Superior temporal gyrus (tissue), 1 donor: ENCODE measurements around the gene SHBG.
A peak's percentile ranks its signal among the peaks of the same experiment; 100 is the strongest.
"Not testable (repeated sequence)": the region's sequence is repeated elsewhere in the genome, so short reads cannot be mapped to it uniquely, and the experiment has no call there.

ENCODE experiments used
- DNase-seq: peaks from one replicate; pipeline ENCODE4 v3.0.0-alpha.2; 2016; ENCODE audit errors: extremely low spot score

The SHBG gene

GRCh38 chr17:7611635-7612293 lies 18.2 kb upstream of the SHBG start:
- no peak for DNase-seq

GRCh38 chr17:7612294-7612640 lies 17.7 kb upstream of the SHBG start:
- no peak for DNase-seq

GRCh38 chr17:7613769-7614424 lies 16.0 kb upstream of the SHBG start:
- DNase-seq, result peak; percentile 12

- DNase-seq, result peak; percentile 99
These were observed 15.3 kb upstream of the SHBG start, which contains the start of gene FXR2 for GRCh38 chr17:7614425-7615264. Gene FXR2 (minus strand): TSS chr17:7614897. CDS start chr17:7614532, 365 bp downstream.

- DNase-seq, result no peak
These were observed 14.6 kb upstream of the SHBG start for GRCh38 chr17:7615265-7615747.

GRCh38 chr17:7618608-7619007 lies 11.3 kb upstream of the SHBG start:
- DNase-seq, result no peak

GRCh38 chr17:7620835-7621234 lies 9.1 kb upstream of the SHBG start:
- DNase-seq, result no peak

GRCh38 chr17:7623661-7624060 lies 6.3 kb upstream of the SHBG start:
- DNase-seq, result no peak

GRCh38 chr17:7625749-7626148 lies 4.2 kb upstream of the SHBG start:
- DNase-seq, result not testable (repeated sequence)

- DNase-seq, result no peak
These were observed 3.6 kb upstream of the SHBG start for GRCh38 chr17:7626307-7626706.

- peak; percentile 53 for DNase-seq
These were observed 3.0 kb upstream of the SHBG start for GRCh38 chr17:7626956-7627249.

GRCh38 chr17:7627250-7628121 lies 2.4 kb upstream of the SHBG start, which contains the start of gene SAT2:
Gene SAT2 (minus strand): TSS chr17:7627821. CDS start chr17:7627635, 186 bp downstream.
- DNase-seq, result peak; percentile 92

GRCh38 chr17:7631398-7632380 lies 1.8 kb downstream of the SHBG start:
- no peak for DNase-seq

- no peak for DNase-seq
These were observed 2.6 kb downstream of the SHBG start for GRCh38 chr17:7632492-7632894.

- no peak for DNase-seq
These were observed 3.2 kb downstream of the SHBG start for GRCh38 chr17:7633093-7633492.

GRCh38 chr17:7634384-7634783 lies 4.4 kb downstream of the SHBG start:
- peak; percentile 52 for DNase-seq

- no peak for DNase-seq
These were observed 6.2 kb downstream of the SHBG start for GRCh38 chr17:7636163-7636562.

GRCh38 chr17:7640783-7641182 lies 10.8 kb downstream of the SHBG start:
- no peak for DNase-seq

- DNase-seq, result not testable (repeated sequence)
These were observed 11.7 kb downstream of the SHBG start for GRCh38 chr17:7641635-7642034.

- no peak for DNase-seq
These were observed 14.8 kb downstream of the SHBG start for GRCh38 chr17:7644775-7645174.
